ENCODE measurements around the gene CDK5. TPM values are rescaled to one million over a fixed set of nuclear protein-coding genes. Genes with fewer than 3 reads are reported as not detected.

Gene CDK5
- total and polyA plus RNA-seq, 9 of the 15 experiments (the other 6 are each of a cell fraction or from before 2014, with no cell fraction given), result 3.2 to 38.0 (median 27.5) TPM

GRCh38 chr7:151057989-151058780 is 488 bp upstream of the CDK5 start (continued):
- TF ChIP-seq ARID4B (CRISPR knock-in tag; IDR thresholded peaks at IDR 0.05) (0 out of 2 replicates have a peak, but pooled peaks have one; percentile 46), GABPB1 (CRISPR knock-in tag; IDR thresholded peaks at IDR 0.05) (peak; percentile 92), HSF4 (CRISPR knock-in tag; IDR thresholded peaks at IDR 0.05; ENCODE audit: borderline replicate concordance) (no peak), ZKSCAN1 (IDR thresholded peaks at IDR 0.05; ENCODE audit: low read depth, low read length) (peak; percentile 57), PYGO2 (tag; IDR thresholded peaks at IDR 0.05) (no peak), KAT8 (IDR thresholded peaks at IDR 0.05; ENCODE audit: low read depth) (no peak), ZNF277 (CRISPR knock-in tag; IDR thresholded peaks at IDR 0.05; ENCODE audit: borderline replicate concordance) (no peak), LARP7 (IDR thresholded peaks at IDR 0.05) (peak; percentile 25; the same call in 1 of the 2 replicates), NR2C2 (CRISPR knock-in tag; IDR thresholded peaks at IDR 0.05) (peak; percentile 76; the same call in 1 of the 2 replicates), NR2C2 (tag; IDR thresholded peaks at IDR 0.05) (peak; percentile 93), CBX5 (IDR thresholded peaks at IDR 0.05; ENCODE audit: borderline replicate concordance, low read depth) (no peak), ZNF253 (CRISPR knock-in tag; conservative IDR thresholded peaks at IDR 0.05) (no peak), HMGN3 (IDR thresholded peaks at IDR 0.05; ENCODE audit: borderline replicate concordance, extremely low read depth, insufficient read length, low read depth, low read length) (peak; percentile 88), TBL1XR1 (IDR thresholded peaks at IDR 0.05; ENCODE audit: low read length in 2 of 2) (peak in 1 of 2 experiments; percentile 66; a peak in 3 of 4 replicates), NCOA4 (IDR thresholded peaks at IDR 0.05; ENCODE audit: partially characterized antibody) (no peak), ZFP1 (CRISPR knock-in tag; IDR thresholded peaks at IDR 0.05) (no peak)
- TF ChIP-seq, protein P1, sequence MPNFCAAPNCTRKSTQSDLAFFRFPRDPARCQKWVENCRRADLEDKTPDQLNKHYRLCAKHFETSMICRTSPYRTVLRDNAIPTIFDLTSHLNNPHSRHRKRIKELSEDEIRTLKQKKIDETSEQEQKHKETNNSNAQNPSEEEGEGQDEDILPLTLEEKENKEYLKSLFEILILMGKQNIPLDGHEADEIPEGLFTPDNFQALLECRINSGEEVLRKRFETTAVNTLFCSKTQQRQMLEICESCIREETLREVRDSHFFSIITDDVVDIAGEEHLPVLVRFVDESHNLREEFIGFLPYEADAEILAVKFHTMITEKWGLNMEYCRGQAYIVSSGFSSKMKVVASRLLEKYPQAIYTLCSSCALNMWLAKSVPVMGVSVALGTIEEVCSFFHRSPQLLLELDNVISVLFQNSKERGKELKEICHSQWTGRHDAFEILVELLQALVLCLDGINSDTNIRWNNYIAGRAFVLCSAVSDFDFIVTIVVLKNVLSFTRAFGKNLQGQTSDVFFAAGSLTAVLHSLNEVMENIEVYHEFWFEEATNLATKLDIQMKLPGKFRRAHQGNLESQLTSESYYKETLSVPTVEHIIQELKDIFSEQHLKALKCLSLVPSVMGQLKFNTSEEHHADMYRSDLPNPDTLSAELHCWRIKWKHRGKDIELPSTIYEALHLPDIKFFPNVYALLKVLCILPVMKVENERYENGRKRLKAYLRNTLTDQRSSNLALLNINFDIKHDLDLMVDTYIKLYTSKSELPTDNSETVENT (CRISPR knock-in tag; IDR thresholded peaks at IDR 0.05), result peak; percentile 75; the same call in 1 of the 2 replicates
- TF ChIP-seq, protein P2, sequence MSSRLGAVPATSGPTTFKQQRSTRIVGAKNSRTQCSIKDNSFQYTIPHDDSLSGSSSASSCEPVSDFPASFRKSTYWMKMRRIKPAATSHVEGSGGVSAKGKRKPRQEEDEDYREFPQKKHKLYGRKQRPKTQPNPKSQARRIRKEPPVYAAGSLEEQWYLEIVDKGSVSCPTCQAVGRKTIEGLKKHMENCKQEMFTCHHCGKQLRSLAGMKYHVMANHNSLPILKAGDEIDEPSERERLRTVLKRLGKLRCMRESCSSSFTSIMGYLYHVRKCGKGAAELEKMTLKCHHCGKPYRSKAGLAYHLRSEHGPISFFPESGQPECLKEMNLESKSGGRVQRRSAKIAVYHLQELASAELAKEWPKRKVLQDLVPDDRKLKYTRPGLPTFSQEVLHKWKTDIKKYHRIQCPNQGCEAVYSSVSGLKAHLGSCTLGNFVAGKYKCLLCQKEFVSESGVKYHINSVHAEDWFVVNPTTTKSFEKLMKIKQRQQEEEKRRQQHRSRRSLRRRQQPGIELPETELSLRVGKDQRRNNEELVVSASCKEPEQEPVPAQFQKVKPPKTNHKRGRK (tag; IDR thresholded peaks at IDR 0.05), result no peak

Data from K562 (cell line).